NB4 (cell line): ENCODE results near the gene PIK3CA.

ENCODE experiments used
- DNase-seq: peaks from one replicate; pipeline ENCODE4 v3.0.0; 2010; ENCODE audit warnings: low read depth
- H3K4me3 ChIP-seq: one replicate; pipeline ENCODE4 v1.5.1; 2011; ENCODE audit warnings: mild to moderate bottlenecking, low read depth, low read length, moderate library complexity
- CTCF ChIP-seq: IDR thresholded peaks from one replicate; pipeline ENCODE4 v1.5.1; 2012; ENCODE audit warnings: low read depth, low read length
- MAX ChIP-seq: IDR thresholded peaks from 2 replicates; pipeline ENCODE4 v1.6.1; 2011; ENCODE audit warnings: low read depth, low read length
- MYC ChIP-seq: IDR thresholded peaks from 2 replicates; pipeline ENCODE4 v1.6.1; 2011; ENCODE audit warnings: low read depth, low read length
- POLR2A ChIP-seq: IDR thresholded peaks from 2 replicates; pipeline ENCODE4 v1.6.1; 2011; ENCODE audit warnings: mild to moderate bottlenecking; ENCODE audit not compliant: insufficient read length; ENCODE audit errors: extremely low read depth

PIK3CA gene

DNA sequence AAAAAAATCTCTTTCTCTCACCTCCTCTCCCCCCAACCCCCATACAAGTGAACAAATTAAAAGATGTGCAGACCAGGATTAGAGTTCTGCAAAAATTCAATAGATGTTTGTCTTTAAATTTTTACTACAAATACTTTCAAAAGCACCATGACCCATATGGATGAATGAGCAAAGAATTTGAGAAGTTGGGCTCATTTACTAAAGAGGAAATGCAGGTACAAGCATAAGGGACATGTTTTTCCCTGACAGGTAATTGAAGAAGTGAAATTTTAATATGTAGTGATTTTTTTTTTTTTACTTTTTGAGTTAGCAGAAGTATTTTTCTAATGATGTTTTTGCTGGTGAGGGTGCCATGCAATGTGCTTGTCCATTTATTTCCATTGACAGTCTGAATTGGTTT is 15.3 kb downstream of the PIK3CA start:
- H3K4me3 ChIP-seq, result no peak overlapping the region
- no peak for DNase-seq

DNA sequence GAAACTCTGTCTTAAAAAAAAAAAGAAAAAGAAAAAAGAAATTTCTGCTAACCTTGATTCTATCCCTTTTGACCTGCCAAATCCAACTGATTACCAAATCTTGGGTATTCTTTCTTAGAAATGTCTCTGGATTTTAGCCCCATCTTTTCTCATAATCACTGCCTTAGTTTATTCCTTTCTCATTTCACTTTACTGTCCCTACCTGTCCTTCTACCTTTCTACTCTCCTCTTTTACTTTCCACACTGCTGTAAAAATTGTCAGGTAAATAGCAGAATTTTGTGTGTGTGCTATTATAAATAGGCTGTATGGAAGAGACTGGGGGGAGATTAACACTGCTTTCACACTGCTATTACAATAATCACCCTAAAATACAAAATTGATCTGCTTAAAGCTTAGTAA is 16.7 kb downstream of the PIK3CA start:
- H3K4me3 ChIP-seq, result no peak overlapping the region
- no peak for DNase-seq
- TF ChIP-seq CTCF, result no peak
- TF ChIP-seq MYC, result no peak
- TF ChIP-seq POLR2A, result no peak
- TF ChIP-seq MAX, result no peak

More for the DNA sequence above, 15.3 kb downstream of the PIK3CA start:
- TF ChIP-seq MAX (no peak), CTCF (no peak), POLR2A (no peak), MYC (no peak)

DNA sequence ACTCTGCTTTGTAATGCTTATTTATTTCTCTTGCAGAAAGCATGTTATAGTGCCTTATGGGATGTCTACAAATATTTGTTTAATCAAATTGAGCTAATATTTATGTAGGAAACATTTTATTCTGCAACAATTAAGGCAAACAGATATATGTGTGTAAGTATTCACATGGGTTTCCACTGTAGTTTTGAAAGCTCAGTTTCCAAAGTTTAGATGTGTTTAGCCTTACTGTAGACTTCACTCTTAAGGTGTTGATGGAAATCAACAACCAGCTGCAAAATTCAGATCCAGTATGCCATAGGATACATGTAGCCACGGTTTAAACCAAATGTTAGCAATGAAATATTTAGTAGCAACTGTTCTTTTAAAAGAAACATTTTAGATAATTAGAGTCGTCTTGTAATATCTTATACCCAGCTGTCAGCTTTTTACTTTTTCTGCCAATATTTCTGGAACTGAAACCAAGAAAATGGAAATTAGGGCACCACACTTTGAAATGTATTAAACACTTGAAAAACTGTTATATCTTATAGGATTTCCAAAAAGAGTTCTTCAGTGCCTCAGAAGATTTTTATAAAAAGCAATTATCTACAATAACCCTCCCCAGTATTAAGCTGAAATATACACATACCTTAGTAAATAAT is 18.5 kb downstream of the PIK3CA start:
- H3K4me3 ChIP-seq, result no peak overlapping the region
- no peak for TF ChIP-seq CTCF
- no peak for TF ChIP-seq MYC
- TF ChIP-seq MAX, result no peak
- TF ChIP-seq POLR2A, result no peak
- no peak for DNase-seq

DNA sequence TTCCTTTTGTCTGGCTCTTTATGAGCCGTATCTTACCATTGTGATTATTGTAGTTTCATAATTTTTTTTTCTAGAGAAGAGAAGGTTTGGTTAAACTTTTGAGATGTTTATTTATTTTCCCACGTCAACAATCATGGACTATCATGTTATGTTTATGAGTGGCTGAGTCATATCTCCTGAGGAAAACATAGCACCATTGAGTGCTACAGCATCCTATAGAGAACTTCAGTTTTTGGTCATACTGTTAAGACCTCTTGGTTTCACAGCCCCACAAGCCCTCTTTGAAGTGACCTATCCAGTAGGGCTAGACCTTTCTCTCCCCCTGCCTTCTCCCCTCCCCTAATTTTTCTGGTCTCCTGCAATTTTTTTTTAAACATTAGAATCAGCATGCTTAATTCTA is 20.8 kb downstream of the PIK3CA start:
- H3K4me3 ChIP-seq, result no peak overlapping the region
- TF ChIP-seq POLR2A (no peak), MAX (no peak), CTCF (no peak), MYC (no peak)
- DNase-seq, result no peak

DNA sequence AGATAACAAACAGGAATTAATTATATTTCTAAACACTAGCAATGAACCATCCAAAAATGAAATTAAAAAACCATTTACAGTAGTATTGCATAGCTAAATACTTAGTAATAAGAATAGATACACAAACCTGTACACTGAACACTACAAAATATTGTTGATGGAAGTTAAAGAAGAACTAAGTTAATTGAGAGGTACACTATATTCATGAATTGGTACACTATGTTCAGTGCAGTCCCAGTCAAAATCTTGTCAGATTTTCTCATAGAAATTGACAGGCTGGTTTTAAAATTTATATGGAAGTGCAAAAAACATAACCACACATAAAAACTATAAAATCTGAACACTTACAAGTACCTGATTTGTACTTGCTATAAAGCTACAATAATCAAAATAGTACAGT is 24.4 kb downstream of the PIK3CA start:
- no peak overlapping the region for H3K4me3 ChIP-seq
- DNase-seq, result no peak
- TF ChIP-seq MAX (no peak), CTCF (no peak), POLR2A (no peak), MYC (no peak)
